Measurements from ENCODE around the gene PPP2R1B.

PPP2R1B gene

GRCh38 chr11:111759778-111760407 is 6.3 kb downstream of the PPP2R1B start:
- no peak for TF ChIP-seq CTCF (IDR thresholded peaks at IDR 0.05; ENCODE audit: borderline replicate concordance, control extremely low read depth, extremely low read depth, insufficient read depth, missing control alignments)
- no peak for DNase-seq (ENCODE audit: low spot score)
- in situ Hi-C loops (cut with MboI; ENCODE audit: low sequenced_read_pairs, unreplicated experiment) = loop anchor here (10.0 kb wide), 1 partner anchor 155 kb away; the partner anchor contains the start of gene SIK2

GRCh38 chr11:111759376-111759775 is 6.8 kb downstream of the PPP2R1B start:
- TF ChIP-seq CTCF (IDR thresholded peaks at IDR 0.05; ENCODE audit: borderline replicate concordance, control extremely low read depth, extremely low read depth, insufficient read depth, missing control alignments) = no peak
- in situ Hi-C loops (cut with MboI; ENCODE audit: low sequenced_read_pairs, unreplicated experiment) = no loop called here
- DNase-seq (ENCODE audit: low spot score) = no peak

GRCh38 chr11:111756097-111756496 is 10.1 kb downstream of the PPP2R1B start:
- TF ChIP-seq CTCF (IDR thresholded peaks at IDR 0.05; ENCODE audit: borderline replicate concordance, control extremely low read depth, extremely low read depth, insufficient read depth, missing control alignments) = no peak
- in situ Hi-C loops (cut with MboI; ENCODE audit: low sequenced_read_pairs, unreplicated experiment) = no loop called here

GRCh38 chr11:111749646-111750045 is 16.5 kb downstream of the PPP2R1B start:
- no peak for TF ChIP-seq CTCF (IDR thresholded peaks at IDR 0.05; ENCODE audit: borderline replicate concordance, control extremely low read depth, extremely low read depth, insufficient read depth, missing control alignments)
- DNase-seq (ENCODE audit: low spot score) = no peak
- in situ Hi-C loops (cut with MboI; ENCODE audit: low sequenced_read_pairs, unreplicated experiment) = no loop called here

More at GRCh38 chr11:111756097-111756496, 10.1 kb downstream of the PPP2R1B start:
- no peak for DNase-seq (ENCODE audit: low spot score)

- in situ Hi-C loops (cut with MboI; ENCODE audit: low sequenced_read_pairs, unreplicated experiment) = no loop called here
- TF ChIP-seq CTCF (IDR thresholded peaks at IDR 0.05; ENCODE audit: borderline replicate concordance, control extremely low read depth, extremely low read depth, insufficient read depth, missing control alignments) = no peak
- DNase-seq (ENCODE audit: low spot score) = no peak
Observed at GRCh38 chr11:111748035-111748804, 18.0 kb downstream of the PPP2R1B start.

GRCh38 chr11:111745719-111746504 is 20.3 kb downstream of the PPP2R1B start:
- no peak for DNase-seq (ENCODE audit: low spot score)
- TF ChIP-seq CTCF (IDR thresholded peaks at IDR 0.05; ENCODE audit: borderline replicate concordance, control extremely low read depth, extremely low read depth, insufficient read depth, missing control alignments) = no peak
- in situ Hi-C loops (cut with MboI; ENCODE audit: low sequenced_read_pairs, unreplicated experiment) = no loop called here
